Mammary epithelial cell (primary cell): ENCODE results near the gene FREM1.

Source experiments
- CTCF ChIP-seq, 2 donors: IDR thresholded peaks in 1 of 2; conservative IDR thresholded peaks in 1 of 2; 2 replicates each; pipeline ENCODE4 v1.5.1; 2011 to 2012; ENCODE audit warnings: inconsistent platforms in 2 of 2, low read length in 2 of 2, mild to moderate bottlenecking in 2 of 2, control low read depth in 1 of 2, low read depth in 1 of 2; ENCODE audit not compliant: insufficient read depth in 1 of 2; ENCODE audit errors: extremely low read depth in 1 of 2
- EZH2 ChIP-seq: IDR thresholded peaks from 2 replicates; pipeline ENCODE4 v1.6.1; 2012; ENCODE audit warnings: low read length, inconsistent platforms, borderline replicate concordance

- TF ChIP-seq CTCF (conservative IDR thresholded peaks at IDR 0.05 in 1 of 2, IDR thresholded peaks at IDR 0.05 in 1 of 2; ENCODE audit: extremely low read depth in 1 of 2, insufficient read depth in 1 of 2, low read depth in 1 of 2, low read length in 2 of 2) (no peak), EZH2 (no peak)
These were observed 143.9 kb downstream of the FREM1 start for GRCh38 chr9:14766299-14766698.
